Gastrocnemius medialis (tissue), 4 donors: Measurements from ENCODE around the gene ROR1.

Experiments
- POLR2A ChIP-seq, 2 donors: fragments of 450-650 bp; IDR thresholded peaks; one replicate each; pipeline ENCODE4 v1.6.1; 2017; ENCODE audit warnings: antibody characterized with exemption in 2 of 2, mild to moderate bottlenecking in 2 of 2, moderate library complexity in 2 of 2
- TF ChIP-seq, protein P1 (sequence below), 5 experiments: fragments of 450-650 bp in 3 of 5; fragments of 200-600 bp in 2 of 5; sonication (generic) in 2 of 5; IDR thresholded peaks in 4 of 5; conservative IDR thresholded peaks in 1 of 5; 1 replicate in 4 of 5; 2 replicates in 1 of 5; pipeline ENCODE4 v1.5.1; 2016 to 2019; ENCODE audit warnings: antibody characterized with exemption in 5 of 5, mild to moderate bottlenecking in 3 of 5, moderate library complexity in 3 of 5

DNA sequence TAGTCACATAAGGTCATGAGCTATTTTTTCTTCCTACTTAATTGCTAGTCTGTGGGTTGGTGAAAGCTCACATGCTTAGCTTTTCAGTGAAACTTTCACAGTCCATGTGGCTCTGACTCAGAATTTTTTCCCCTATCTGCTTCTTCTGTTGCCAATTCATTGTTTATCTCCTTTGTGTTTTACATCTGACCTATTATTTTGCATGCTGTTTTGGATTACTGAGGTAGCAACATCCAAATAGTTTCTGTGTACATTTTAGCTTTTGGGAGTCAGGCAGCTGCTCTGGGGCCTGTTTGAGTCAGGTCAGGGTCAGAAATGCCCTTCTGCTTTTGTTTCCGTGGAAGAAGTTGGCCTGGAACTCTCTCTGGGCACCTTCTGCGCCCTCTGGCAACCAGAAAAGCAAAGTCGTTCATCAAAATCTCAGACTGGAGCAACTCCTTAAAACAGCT, 40.0 kb downstream of the ROR1 start:
- TF ChIP-seq, protein P1, sequence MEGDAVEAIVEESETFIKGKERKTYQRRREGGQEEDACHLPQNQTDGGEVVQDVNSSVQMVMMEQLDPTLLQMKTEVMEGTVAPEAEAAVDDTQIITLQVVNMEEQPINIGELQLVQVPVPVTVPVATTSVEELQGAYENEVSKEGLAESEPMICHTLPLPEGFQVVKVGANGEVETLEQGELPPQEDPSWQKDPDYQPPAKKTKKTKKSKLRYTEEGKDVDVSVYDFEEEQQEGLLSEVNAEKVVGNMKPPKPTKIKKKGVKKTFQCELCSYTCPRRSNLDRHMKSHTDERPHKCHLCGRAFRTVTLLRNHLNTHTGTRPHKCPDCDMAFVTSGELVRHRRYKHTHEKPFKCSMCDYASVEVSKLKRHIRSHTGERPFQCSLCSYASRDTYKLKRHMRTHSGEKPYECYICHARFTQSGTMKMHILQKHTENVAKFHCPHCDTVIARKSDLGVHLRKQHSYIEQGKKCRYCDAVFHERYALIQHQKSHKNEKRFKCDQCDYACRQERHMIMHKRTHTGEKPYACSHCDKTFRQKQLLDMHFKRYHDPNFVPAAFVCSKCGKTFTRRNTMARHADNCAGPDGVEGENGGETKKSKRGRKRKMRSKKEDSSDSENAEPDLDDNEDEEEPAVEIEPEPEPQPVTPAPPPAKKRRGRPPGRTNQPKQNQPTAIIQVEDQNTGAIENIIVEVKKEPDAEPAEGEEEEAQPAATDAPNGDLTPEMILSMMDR (IDR thresholded peaks at IDR 0.05 in 4 of 5, conservative IDR thresholded peaks at IDR 0.05 in 1 of 5): no peak
- no peak for TF ChIP-seq POLR2A (IDR thresholded peaks at IDR 0.05)
